Neural cell (in vitro differentiated cells): ENCODE data around the gene SLCO3A1.

ENCODE experiments used
- CTCF ChIP-seq: fragments of 450-650 bp; IDR thresholded peaks from 2 replicates; pipeline ENCODE4 v1.5.1; 2014; ENCODE audit warnings: antibody characterized with exemption, mild to moderate bottlenecking, moderate library complexity; ENCODE audit not compliant: poor library complexity, severe bottlenecking
- EP300 ChIP-seq: fragments of 450-650 bp; conservative IDR thresholded peaks from 2 replicates; pipeline ENCODE4 v1.6.1; 2014; ENCODE audit warnings: antibody characterized with exemption, mild to moderate bottlenecking, moderate library complexity; ENCODE audit not compliant: poor library complexity, severe bottlenecking
- POLR2AphosphoS5 ChIP-seq: IDR thresholded peaks from 2 replicates; pipeline ENCODE4 v1.6.1; 2012
- SMC3 ChIP-seq: fragments of 450-650 bp; conservative IDR thresholded peaks from 2 replicates; pipeline ENCODE4 v1.6.1; 2014; ENCODE audit warnings: antibody characterized with exemption, mild to moderate bottlenecking, moderate library complexity; ENCODE audit not compliant: poor library complexity

GRCh38 chr15:91912336-91912735, 58.8 kb downstream of the SLCO3A1 start:
- TF ChIP-seq CTCF, result no peak
- no peak for TF ChIP-seq SMC3
- TF ChIP-seq EP300, result no peak
- no peak for TF ChIP-seq POLR2AphosphoS5
